ENCODE measurements around the gene MAPK4. TPM values are rescaled to one million over a fixed set of nuclear protein-coding genes. Genes with fewer than 3 reads are reported as not detected.
"Not testable (repeated sequence)": the region's sequence is repeated elsewhere in the genome, so short reads cannot be mapped to it uniquely, and the experiment has no call there.

Gene MAPK4
- total and polyA plus RNA-seq, 2 of the 4 experiments (the other 2 are of a cell fraction), result not detected

DNA sequence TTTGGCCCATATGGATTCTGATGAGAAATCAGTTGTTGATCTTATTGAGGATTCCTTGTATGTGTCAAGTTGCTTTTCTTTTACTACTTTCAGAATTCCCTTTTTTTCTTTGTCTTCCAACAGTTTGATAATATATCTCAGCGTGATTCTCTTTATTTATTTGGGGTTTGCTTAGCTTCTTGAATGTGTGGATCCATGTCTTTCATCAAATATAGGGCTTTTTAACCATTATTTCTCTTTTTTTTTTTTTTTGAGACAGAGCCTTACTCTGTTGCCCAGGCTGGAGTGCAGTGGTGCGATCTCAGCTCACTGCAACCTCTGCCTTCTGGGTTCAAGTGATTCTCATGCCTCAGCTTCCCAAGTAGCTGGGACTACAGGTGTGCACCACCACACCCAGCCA is 26.1 kb upstream of the MAPK4 start:
- intact Hi-C loops (cut with micrococcal nuclease); H3K9me1 ChIP-seq (ENCODE audit: insufficient read depth, low read length); H3K14ac ChIP-seq (replicated peaks; ENCODE audit: low read depth, low read length); CTCF ChIA-PET; POLR2A ChIA-PET (ENCODE audit: unreplicated experiment); H4K91ac ChIP-seq (ENCODE audit: insufficient read depth, low read depth, low read length); H4K5ac ChIP-seq (ENCODE audit: low read depth, low read length); H3K23ac ChIP-seq (ENCODE audit: low read depth, low read length); H2BK120ac ChIP-seq (ENCODE audit: low read depth, low read length); dilution Hi-C loops (cut with HindIII; ENCODE audit: low sequenced_read_pairs, unreplicated experiment); H4K20me1 ChIP-seq (ENCODE audit: insufficient read depth, low read length); H3K79me1 ChIP-seq (ENCODE audit: low read depth in 1 of 2, low read length in 2 of 2); DNase-seq; H3K27me3 ChIP-seq (ENCODE audit: control insufficient read depth, insufficient read depth, low read length); H3K4ac ChIP-seq (ENCODE audit: low read depth, low read length); H2AK9ac ChIP-seq (replicated peaks; ENCODE audit: low read depth, low read length, poor library complexity); in situ Hi-C loops (cut with MboI; ENCODE audit: low sequenced_read_pairs); H2AFZ ChIP-seq (replicated peaks; ENCODE audit: low read length, poor library complexity); H3K56ac ChIP-seq (ENCODE audit: extremely low read depth, insufficient read depth, low read length); H2AK5ac ChIP-seq (ENCODE audit: low read depth, low read length); BruUV-seq (replicated peaks); H2BK20ac ChIP-seq (ENCODE audit: low read depth, low read length); H2BK5ac ChIP-seq (ENCODE audit: low read depth, low read length, poor library complexity, severe bottlenecking); H3K9me3 ChIP-seq (ENCODE audit: control insufficient read depth, insufficient read depth, low read length); H3K4me2 ChIP-seq (ENCODE audit: low read depth, low read length); H3K36me3 ChIP-seq (ENCODE audit: control insufficient read depth, insufficient read depth, low read length); H3K4me1 ChIP-seq (ENCODE audit: control insufficient read depth, insufficient read depth, low read length); H3K4me3 ChIP-seq (ENCODE audit: insufficient read depth, low read depth, low read length); H3K27ac ChIP-seq (ENCODE audit: insufficient read depth, low read length); H4K8ac ChIP-seq (ENCODE audit: low read depth in 2 of 2, low read length in 2 of 2); H3K18ac ChIP-seq (ENCODE audit: low read depth, low read length); H2BK15ac ChIP-seq (ENCODE audit: low read depth, low read length); ATAC-seq (ENCODE audit: low read depth); H3K9ac ChIP-seq (ENCODE audit: low read depth, low read length): not testable (repeated sequence)
- no CpG with 5 or more reads among the region's 2 CpGs for WGBS, 2 experiments (ENCODE audit: extremely low coverage in 2 of 2, insufficient read length in 1 of 2)

- H2AK5ac ChIP-seq (ENCODE audit: low read depth, low read length); H3K23ac ChIP-seq (ENCODE audit: low read depth, low read length); ATAC-seq (ENCODE audit: low read depth); H3K9me1 ChIP-seq (ENCODE audit: insufficient read depth, low read length); H3K27me3 ChIP-seq (ENCODE audit: control insufficient read depth, insufficient read depth, low read length); H3K79me1 ChIP-seq (ENCODE audit: low read depth in 1 of 2, low read length in 2 of 2); H3K4me3 ChIP-seq (ENCODE audit: insufficient read depth, low read depth, low read length); H2BK20ac ChIP-seq (ENCODE audit: low read depth, low read length); BruUV-seq (replicated peaks); DNase-seq; H3K56ac ChIP-seq (ENCODE audit: extremely low read depth, insufficient read depth, low read length); H3K9me3 ChIP-seq (ENCODE audit: control insufficient read depth, insufficient read depth, low read length); H2BK5ac ChIP-seq (ENCODE audit: low read depth, low read length, poor library complexity, severe bottlenecking); CTCF ChIA-PET; H3K18ac ChIP-seq (ENCODE audit: low read depth, low read length); H3K14ac ChIP-seq (replicated peaks; ENCODE audit: low read depth, low read length); H4K91ac ChIP-seq (ENCODE audit: insufficient read depth, low read depth, low read length); H2AK9ac ChIP-seq (replicated peaks; ENCODE audit: low read depth, low read length, poor library complexity); POLR2A ChIA-PET (ENCODE audit: unreplicated experiment); dilution Hi-C loops (cut with HindIII; ENCODE audit: low sequenced_read_pairs, unreplicated experiment); H3K4me2 ChIP-seq (ENCODE audit: low read depth, low read length); H4K5ac ChIP-seq (ENCODE audit: low read depth, low read length); H3K4me1 ChIP-seq (ENCODE audit: control insufficient read depth, insufficient read depth, low read length); H3K9ac ChIP-seq (ENCODE audit: low read depth, low read length); intact Hi-C loops (cut with micrococcal nuclease); H3K27ac ChIP-seq (ENCODE audit: insufficient read depth, low read length); H4K8ac ChIP-seq (ENCODE audit: low read depth in 2 of 2, low read length in 2 of 2); H3K36me3 ChIP-seq (ENCODE audit: control insufficient read depth, insufficient read depth, low read length); H2BK120ac ChIP-seq (ENCODE audit: low read depth, low read length); in situ Hi-C loops (cut with MboI; ENCODE audit: low sequenced_read_pairs); H2BK15ac ChIP-seq (ENCODE audit: low read depth, low read length); H2AFZ ChIP-seq (replicated peaks; ENCODE audit: low read length, poor library complexity); H4K20me1 ChIP-seq (ENCODE audit: insufficient read depth, low read length); H3K4ac ChIP-seq (ENCODE audit: low read depth, low read length): not testable (repeated sequence)
- no CpG with 5 or more reads among the region's 4 CpGs for WGBS, 2 experiments (ENCODE audit: extremely low coverage in 2 of 2, insufficient read length in 1 of 2)
Measured at GRCh38 chr18:50544476-50544875, 15.4 kb upstream of the MAPK4 start.
